NCI-H128 (cell line): ENCODE results near the gene NTM.

ENCODE experiments used
- DNase-seq: peaks from one replicate; lab custom pipeline; 2025; ENCODE audit not compliant: unreplicated experiment; lab: John Stamatoyannopoulos, UW

Gene NTM

GRCh38 chr11:131458421-131458820, 88.0 kb downstream of the NTM start:
- DNase-seq, result no peak

GRCh38 chr11:131460931-131461330, 90.5 kb downstream of the NTM start:
- DNase-seq, result no peak

- no peak for DNase-seq
Measured at GRCh38 chr11:131462622-131463021, 92.2 kb downstream of the NTM start.

- no peak for DNase-seq
Measured at GRCh38 chr11:131463162-131463561, 92.7 kb downstream of the NTM start.

- no peak for DNase-seq
Measured at GRCh38 chr11:131463649-131464425, 93.4 kb downstream of the NTM start.

- DNase-seq, result no peak
Measured at GRCh38 chr11:131464461-131464860, 94.0 kb downstream of the NTM start.

GRCh38 chr11:131465039-131465438, 94.6 kb downstream of the NTM start:
- DNase-seq, result no peak

- DNase-seq, result no peak
Measured at GRCh38 chr11:131465746-131466145, 95.3 kb downstream of the NTM start.

- DNase-seq, result no peak
Measured at GRCh38 chr11:131467645-131468394, 97.4 kb downstream of the NTM start.

- DNase-seq, result no peak
Measured at GRCh38 chr11:131468565-131468964, 98.2 kb downstream of the NTM start.

- DNase-seq, result no peak
Measured at GRCh38 chr11:131470216-131470925, 100.0 kb downstream of the NTM start.

- no peak for DNase-seq
Measured at GRCh38 chr11:131471976-131472375, 101.6 kb downstream of the NTM start.

- DNase-seq, result no peak
Measured at GRCh38 chr11:131474947-131475346, 104.5 kb downstream of the NTM start.

- DNase-seq, result no peak
Measured at GRCh38 chr11:131476266-131476665, 105.9 kb downstream of the NTM start.

GRCh38 chr11:131478341-131478740, 107.9 kb downstream of the NTM start:
- no peak for DNase-seq

GRCh38 chr11:131481303-131481702, 110.9 kb downstream of the NTM start:
- DNase-seq, result no peak

GRCh38 chr11:131481971-131482370, 111.6 kb downstream of the NTM start:
- no peak for DNase-seq

- no peak for DNase-seq
Measured at GRCh38 chr11:131483453-131483852, 113.0 kb downstream of the NTM start.

GRCh38 chr11:131483877-131484276, 113.5 kb downstream of the NTM start:
- no peak for DNase-seq

- no peak for DNase-seq
Measured at GRCh38 chr11:131486100-131486499, 115.7 kb downstream of the NTM start.

GRCh38 chr11:131486937-131487635, 116.7 kb downstream of the NTM start:
- DNase-seq, result no peak
